Tibial nerve (tissue), 4 donors: ENCODE measurements around the gene TBC1D21.

ENCODE experiments used
- CTCF ChIP-seq, 5 experiments: fragments of 200-600 bp in 3 of 5; fragments of 450-650 bp in 2 of 5; sonication (generic) in 3 of 5; IDR thresholded peaks; one replicate each; pipeline ENCODE4 v1.5.1; 2016 to 2019; ENCODE audit warnings: antibody characterized with exemption in 5 of 5, mild to moderate bottlenecking in 3 of 5, moderate library complexity in 2 of 5
- EP300 ChIP-seq, 2 donors: sonication (generic); formaldehyde crosslinking; IDR thresholded peaks; one replicate each; pipeline ENCODE4 v1.6.1; 2017; ENCODE audit warnings: antibody characterized with exemption in 2 of 2, mild to moderate bottlenecking in 1 of 2
- POLR2A ChIP-seq, 2 donors: fragments of 450-650 bp; IDR thresholded peaks; one replicate each; pipeline ENCODE4 v1.6.1; 2017; ENCODE audit warnings: antibody characterized with exemption in 2 of 2, mild to moderate bottlenecking in 2 of 2, moderate library complexity in 2 of 2

- TF ChIP-seq CTCF (IDR thresholded peaks at IDR 0.05) = no peak
- no peak for TF ChIP-seq EP300 (IDR thresholded peaks at IDR 0.05)
- TF ChIP-seq POLR2A (IDR thresholded peaks at IDR 0.05) = no peak
These were observed 20.9 kb downstream of the TBC1D21 start for GRCh38 chr15:73894133-73894814.
